DND-41 (cell line): Measurements from ENCODE around the gene BAD.

Source experiments
- EZH2 ChIP-seq: IDR thresholded peaks from 3 replicates; pipeline ENCODE4 v1.6.1; 2012; ENCODE audit warnings: borderline replicate concordance, low read depth, mild to moderate bottlenecking, moderate library complexity, low read length, inconsistent platforms; ENCODE audit not compliant: severe bottlenecking
- TF ChIP-seq, protein P1 (sequence below): IDR thresholded peaks from 2 replicates; pipeline ENCODE4 v1.5.1; 2012; ENCODE audit warnings: borderline replicate concordance, low read length, moderate library complexity, mild to moderate bottlenecking; ENCODE audit not compliant: poor library complexity, severe bottlenecking; ENCODE audit errors: extremely low read depth

DNA sequence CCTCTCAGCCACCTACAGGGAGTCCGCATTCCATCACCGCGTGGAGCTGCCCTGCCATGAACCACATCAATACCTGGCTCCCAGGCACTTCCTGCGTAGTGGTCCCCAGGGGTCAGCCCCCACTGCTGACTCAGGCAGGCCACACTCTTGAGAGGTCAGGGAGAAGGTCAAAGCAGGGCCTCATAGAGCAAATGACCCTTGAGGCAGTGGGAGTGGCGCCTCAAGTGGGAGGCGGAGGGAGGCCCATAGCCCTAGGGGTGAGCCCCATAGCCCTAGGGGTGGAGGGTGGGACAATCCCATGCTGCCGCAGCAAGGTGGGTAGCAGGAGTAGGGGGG, 38.4 kb upstream of the BAD start:
- TF ChIP-seq EZH2, result no peak
- TF ChIP-seq, protein P1, sequence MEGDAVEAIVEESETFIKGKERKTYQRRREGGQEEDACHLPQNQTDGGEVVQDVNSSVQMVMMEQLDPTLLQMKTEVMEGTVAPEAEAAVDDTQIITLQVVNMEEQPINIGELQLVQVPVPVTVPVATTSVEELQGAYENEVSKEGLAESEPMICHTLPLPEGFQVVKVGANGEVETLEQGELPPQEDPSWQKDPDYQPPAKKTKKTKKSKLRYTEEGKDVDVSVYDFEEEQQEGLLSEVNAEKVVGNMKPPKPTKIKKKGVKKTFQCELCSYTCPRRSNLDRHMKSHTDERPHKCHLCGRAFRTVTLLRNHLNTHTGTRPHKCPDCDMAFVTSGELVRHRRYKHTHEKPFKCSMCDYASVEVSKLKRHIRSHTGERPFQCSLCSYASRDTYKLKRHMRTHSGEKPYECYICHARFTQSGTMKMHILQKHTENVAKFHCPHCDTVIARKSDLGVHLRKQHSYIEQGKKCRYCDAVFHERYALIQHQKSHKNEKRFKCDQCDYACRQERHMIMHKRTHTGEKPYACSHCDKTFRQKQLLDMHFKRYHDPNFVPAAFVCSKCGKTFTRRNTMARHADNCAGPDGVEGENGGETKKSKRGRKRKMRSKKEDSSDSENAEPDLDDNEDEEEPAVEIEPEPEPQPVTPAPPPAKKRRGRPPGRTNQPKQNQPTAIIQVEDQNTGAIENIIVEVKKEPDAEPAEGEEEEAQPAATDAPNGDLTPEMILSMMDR, result no peak
